GM08714 (cell line): ENCODE measurements around the gene DDX1.

ENCODE experiments used
- H3K4me3 ChIP-seq: fragments of 200-500 bp; sonication (Bioruptor generic); 2 replicates; pipeline ENCODE4 v1.5.1; 2014; ENCODE audit warnings: mild to moderate bottlenecking, low read length, inconsistent platforms
- ZNF274 ChIP-seq: IDR thresholded peaks from 2 replicates; pipeline ENCODE4 v1.6.1; 2012; ENCODE audit warnings: mild to moderate bottlenecking, low read depth, low read length

Gene DDX1

GRCh38 chr2:15665943-15666460, 74.3 kb downstream of the DDX1 start:
- no peak overlapping the region for H3K4me3 ChIP-seq
- no peak for TF ChIP-seq ZNF274

- no peak for TF ChIP-seq ZNF274
- H3K4me3 ChIP-seq = no peak overlapping the region
These were observed 75.5 kb downstream of the DDX1 start for GRCh38 chr2:15666861-15667808.

GRCh38 chr2:15667809-15668556, 76.3 kb downstream of the DDX1 start:
- TF ChIP-seq ZNF274 = no peak
- H3K4me3 ChIP-seq = no peak overlapping the region

- TF ChIP-seq ZNF274 = no peak
- no peak overlapping the region for H3K4me3 ChIP-seq
These were observed 77.1 kb downstream of the DDX1 start for GRCh38 chr2:15668611-15669305.

- TF ChIP-seq ZNF274 = no peak
- no peak overlapping the region for H3K4me3 ChIP-seq
These were observed 77.8 kb downstream of the DDX1 start for GRCh38 chr2:15669375-15669910.

GRCh38 chr2:15670469-15670868, 78.8 kb downstream of the DDX1 start:
- TF ChIP-seq ZNF274 = no peak
- H3K4me3 ChIP-seq = no peak overlapping the region

GRCh38 chr2:15670981-15671380, 79.3 kb downstream of the DDX1 start:
- no peak for TF ChIP-seq ZNF274
- no peak overlapping the region for H3K4me3 ChIP-seq

- H3K4me3 ChIP-seq = no peak overlapping the region
- TF ChIP-seq ZNF274 = no peak
These were observed 79.7 kb downstream of the DDX1 start for GRCh38 chr2:15671409-15671808.

- no peak overlapping the region for H3K4me3 ChIP-seq
- no peak for TF ChIP-seq ZNF274
These were observed 80.5 kb downstream of the DDX1 start for GRCh38 chr2:15671842-15672815.

- no peak for TF ChIP-seq ZNF274
These were observed 81.6 kb downstream of the DDX1 start for GRCh38 chr2:15672961-15673918.

GRCh38 chr2:15673919-15674636, 82.4 kb downstream of the DDX1 start:
- no peak overlapping the region for H3K4me3 ChIP-seq
- TF ChIP-seq ZNF274 = no peak

More at GRCh38 chr2:15672961-15673918, 81.6 kb downstream of the DDX1 start:
- no peak overlapping the region for H3K4me3 ChIP-seq
